Measurements from ENCODE around the gene EPC2.
"Not testable (repeated sequence)": the region's sequence is repeated elsewhere in the genome, so short reads cannot be mapped to it uniquely, and the experiment has no call there.

EPC2 gene

DNA sequence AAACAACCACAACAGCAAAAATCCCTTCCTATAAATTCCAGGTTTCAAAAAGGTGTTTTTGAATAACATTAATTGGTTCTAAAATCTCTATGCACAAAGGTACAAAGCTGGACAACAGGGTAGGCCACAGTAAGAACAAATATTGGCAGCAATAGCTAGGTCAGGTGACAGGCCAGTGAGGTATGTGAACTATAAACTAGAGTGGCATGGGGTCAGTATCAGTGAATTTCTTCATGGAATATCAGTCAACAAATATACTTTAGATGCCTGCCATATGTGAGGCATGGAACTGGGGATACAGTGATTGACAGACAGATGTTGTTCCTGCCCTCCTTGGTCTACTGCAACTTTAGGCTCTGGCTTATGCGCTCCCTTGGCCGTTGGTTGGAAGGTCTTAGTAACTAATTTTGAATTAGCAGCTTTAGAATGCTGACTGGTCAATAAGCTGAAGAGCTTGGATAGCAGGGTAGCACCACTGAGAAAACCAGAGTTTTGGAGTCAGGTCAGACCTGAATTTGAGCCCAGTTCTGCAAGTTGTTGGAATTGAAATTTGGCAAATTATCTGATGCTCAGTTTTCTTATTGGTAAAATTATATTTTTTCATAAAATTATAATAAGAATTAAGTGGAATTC lies 2.3 kb upstream of the EPC2 start:
- no peak for DNase-seq

DNA sequence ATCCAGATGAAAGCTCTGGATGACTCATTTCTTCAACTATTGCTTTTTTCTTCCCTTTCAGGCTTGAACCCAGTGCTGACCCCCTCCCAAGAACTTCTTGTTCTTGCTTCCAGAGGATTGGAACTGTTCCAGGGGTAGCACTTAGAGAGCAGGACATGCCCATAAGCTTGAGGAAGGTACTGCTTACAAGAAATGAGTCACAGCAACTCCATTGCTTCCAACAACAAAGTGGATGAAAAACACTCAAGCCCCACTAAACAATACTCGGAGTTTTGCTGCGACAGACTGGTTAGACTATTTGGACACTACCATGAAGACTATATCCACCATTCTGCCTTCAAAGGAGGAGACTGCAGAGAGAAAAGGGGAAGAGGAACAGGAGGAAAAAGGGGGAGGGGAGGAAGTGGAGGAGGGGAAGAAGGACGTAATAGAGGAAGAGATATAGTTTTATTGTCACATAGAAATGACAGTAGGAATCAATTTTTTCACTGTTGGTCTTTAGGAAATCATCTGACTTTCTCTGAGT lies 1.6 kb upstream of the EPC2 start:
- DNase-seq: no peak

DNA sequence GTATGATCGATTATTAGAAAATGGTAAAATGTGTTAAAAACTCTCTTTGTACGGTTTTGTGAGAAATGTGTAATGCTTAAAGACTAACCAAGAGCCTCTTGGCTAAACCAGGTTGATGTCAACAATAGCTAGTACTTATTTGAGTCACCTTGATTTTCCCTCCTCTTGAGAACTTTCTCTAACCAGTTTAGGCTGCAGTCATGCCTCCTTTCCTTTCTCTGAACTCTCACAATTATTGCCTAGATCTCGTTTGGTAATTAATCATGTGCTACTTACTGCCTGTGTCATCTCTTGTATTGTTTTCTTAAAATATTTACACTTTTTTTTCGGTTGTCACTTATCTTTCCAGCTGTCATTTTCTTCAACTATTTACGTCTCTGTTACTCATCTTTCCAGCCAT lies 1.1 kb upstream of the EPC2 start:
- no peak for DNase-seq

DNA sequence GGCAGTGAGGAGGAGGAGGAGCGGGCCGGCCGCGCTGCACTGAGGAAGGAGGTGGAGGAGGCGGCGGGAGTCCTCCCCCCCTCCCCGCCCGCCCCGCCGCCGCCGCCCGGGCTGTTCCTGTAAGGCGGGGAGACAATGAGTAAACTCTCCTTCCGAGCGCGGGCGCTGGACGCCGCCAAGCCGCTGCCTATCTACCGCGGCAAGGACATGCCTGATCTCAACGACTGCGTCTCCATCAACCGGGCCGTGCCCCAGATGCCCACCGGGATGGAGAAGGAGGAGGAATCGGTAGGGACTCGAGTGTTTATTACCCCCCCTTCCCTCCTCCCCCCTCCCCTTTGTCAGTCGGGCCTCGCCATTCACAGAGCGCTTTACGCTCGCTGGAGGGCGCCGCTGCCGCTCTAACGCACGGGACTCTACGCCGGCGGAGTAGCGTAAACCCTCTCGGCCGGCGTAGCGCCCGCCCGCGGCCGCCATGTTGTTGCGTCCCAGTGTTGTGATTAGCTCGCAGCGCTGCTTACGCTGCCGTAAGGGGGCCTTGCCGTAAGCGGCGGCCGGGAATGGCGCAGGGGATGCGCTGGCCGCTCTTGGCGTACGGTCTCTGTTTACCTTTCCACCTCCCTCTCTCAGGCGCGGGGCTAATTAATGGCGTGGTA lies 460 bp downstream of the EPC2 start:
- peak; percentile 38 for DNase-seq

DNA sequence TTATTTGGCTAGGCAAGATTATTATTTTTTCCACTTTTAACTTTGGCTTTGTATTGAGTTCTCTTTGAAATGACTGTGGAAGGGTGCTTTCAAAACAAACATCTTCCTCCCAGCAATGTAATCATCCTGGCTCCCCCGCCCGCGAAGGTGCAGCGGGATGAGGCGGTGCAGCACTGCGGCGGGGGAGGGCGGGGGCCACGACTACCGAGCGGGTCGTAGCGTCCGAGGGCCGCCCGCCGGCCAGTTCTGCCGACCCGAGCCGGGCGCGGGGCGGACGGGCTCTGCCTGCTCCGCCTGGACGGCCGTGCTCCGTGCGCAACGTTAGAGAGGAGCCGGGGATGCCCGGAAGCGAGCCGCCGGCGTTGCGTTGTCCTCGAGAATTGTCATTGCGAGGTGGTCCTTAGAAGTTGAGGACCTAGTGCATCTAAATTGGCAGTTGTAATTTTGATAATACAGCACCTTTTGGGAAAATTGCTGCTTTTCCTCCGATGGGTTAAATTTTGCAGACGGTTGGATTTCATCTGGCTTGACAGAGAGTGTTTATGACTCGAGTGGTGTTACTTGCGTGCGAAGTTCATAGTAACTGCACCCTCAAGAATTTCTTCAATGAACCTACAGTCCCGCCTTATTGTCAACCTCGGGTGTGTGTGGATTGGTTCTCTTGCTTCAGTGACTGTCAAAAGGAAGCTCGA lies 1.1 kb downstream of the EPC2 start:
- DNase-seq: no peak

DNA sequence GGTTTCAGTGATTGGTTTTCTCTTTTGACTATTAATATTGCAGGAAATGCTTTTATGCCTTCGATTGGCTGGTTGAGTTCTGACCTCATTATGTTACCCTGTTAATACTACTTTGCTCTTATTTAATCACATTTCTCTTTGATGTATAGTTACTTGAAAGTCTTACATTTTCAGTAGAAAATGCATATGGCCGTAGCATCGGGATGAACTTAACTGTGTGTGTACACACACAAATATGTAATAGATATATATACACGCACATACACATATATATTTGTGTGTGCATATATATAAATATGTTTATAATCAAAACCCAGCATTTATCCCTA lies 1.6 kb downstream of the EPC2 start:
- DNase-seq: peak; percentile 19

DNA sequence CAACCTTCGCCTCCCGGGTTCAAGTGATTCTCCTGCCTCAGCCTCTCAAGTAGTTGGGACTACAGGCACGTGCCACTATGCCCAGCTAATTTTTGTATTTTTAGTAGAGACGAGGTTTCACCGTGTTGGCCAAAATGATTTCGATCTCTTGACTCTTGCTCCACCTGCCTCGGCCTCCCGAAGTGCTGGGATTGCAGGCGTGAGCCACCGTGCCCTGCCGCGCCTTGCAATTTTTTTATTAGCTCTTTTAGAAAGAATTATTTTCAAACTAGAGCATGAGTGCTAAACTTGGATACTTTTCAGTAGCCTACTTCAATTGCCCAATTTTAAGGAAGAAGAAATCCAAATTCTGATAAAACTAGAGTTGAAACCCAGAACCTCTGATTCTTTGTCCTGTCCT lies 3.2 kb downstream of the EPC2 start:
- DNase-seq: not testable (repeated sequence)

DNA sequence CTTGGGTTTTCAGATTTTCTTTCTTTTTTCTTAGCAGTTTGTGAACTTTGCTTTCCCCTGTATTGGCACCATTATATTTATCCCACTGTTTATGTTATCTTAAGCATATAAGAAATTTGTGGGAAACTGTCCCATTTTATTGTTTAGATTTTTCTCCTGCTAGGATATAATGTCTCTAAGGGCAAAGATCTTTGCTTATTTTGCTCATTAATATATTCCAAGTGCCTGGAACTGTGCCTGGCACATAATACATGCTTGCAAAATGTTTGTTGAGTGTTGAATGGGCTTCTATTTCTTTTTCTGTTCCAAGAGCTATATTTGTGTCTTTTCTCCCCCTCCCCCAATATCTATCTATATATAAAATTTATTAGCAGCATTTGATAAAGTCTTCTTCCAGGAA lies 5.4 kb downstream of the EPC2 start:
- DNase-seq: no peak

DNA sequence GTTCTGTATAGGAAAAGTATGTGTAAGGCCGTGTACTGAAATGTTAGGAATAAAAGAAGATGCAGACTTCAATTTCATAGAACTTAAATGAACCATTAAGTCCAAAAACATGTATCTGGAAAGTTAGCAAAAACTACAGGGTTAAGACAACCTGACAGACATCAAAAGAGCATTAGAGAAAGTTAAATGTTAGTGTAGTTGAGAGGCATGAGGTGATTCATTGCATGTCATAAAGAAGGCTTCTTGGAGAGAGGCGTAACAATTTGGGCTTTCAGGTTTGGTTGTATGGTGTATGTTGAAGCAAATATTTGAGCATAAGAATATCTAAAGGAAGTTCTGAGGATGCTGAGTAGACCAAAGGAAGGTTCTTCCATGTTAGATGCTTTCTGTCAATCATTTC lies 6.3 kb downstream of the EPC2 start:
- no peak for DNase-seq

DNA sequence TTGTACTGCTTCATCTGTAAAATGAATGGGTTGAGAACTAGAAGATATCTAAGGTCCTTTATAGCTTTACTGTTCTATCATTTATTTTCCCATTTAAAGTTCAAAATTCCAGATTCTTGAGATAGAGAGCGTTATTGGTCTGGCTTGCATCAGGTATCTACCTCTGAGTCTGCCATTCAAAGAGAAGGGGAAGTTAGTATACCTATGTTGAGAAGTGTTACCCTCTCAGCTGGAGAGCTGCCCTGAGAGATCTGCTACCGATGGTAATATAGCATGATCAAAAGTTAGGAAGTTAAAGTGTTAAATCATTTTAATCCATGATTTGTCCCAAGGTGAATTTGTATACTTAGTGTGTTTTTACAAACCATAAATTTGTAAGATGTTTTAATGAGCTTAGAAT lies 7.4 kb downstream of the EPC2 start:
- no peak for DNase-seq

DNA sequence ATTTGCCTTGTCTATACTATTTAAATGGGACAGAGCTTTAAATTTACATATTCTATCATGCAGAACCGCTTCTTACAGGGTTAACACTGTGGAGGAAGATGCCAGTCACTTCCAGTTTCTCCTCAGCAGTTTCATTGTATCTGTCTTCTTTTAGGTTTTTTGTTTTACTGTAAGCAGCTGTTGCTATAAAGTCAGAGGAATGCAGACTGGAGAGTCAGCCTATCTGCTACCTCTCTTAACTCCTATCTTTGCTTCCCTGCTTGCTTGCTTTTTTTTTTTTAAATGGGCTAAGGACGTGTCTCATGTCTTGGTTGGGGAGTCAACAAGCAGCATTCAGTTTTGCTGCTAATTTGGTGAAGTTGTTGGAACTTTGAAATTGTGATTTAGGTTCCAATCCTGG lies 8.9 kb downstream of the EPC2 start:
- DNase-seq: no peak

DNA sequence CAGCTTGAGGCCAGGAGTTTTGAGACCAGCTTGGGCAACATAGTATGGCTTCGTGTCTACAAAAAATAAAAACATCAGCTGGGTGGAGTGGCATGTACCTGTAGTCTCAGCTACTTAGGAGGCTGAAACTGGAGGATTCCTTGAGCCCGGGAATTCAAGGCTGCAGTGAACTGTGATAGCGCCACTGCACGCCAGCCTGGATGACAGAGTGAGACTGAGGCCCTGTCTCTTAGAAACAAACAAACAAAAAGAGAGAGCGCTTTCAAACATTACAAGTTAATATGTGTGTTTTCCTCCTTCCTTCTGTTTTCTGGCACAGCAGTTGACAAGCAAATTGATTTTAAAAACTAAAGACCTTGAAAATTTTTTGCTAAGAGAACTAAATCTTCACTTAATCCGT lies 9.9 kb downstream of the EPC2 start:
- DNase-seq: no peak

DNA sequence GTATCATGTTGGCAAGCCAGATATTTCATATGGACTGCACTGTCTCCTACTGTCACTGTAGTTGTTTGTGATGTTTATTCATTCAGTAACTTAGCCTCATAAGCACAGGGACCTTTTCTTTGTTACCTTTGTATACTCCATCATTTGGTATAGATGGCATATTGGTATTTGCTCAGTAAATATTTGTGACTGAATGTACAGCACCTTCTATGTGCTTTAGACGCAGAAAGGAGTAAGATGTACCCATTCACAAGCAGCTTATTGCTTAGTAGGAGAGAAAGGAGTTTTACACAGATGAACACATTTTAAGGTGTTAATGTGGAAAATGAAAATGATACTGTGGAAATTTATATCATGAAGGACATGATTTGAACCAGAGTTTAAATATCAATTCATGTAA lies 12.0 kb downstream of the EPC2 start:
- no peak for DNase-seq

DNA sequence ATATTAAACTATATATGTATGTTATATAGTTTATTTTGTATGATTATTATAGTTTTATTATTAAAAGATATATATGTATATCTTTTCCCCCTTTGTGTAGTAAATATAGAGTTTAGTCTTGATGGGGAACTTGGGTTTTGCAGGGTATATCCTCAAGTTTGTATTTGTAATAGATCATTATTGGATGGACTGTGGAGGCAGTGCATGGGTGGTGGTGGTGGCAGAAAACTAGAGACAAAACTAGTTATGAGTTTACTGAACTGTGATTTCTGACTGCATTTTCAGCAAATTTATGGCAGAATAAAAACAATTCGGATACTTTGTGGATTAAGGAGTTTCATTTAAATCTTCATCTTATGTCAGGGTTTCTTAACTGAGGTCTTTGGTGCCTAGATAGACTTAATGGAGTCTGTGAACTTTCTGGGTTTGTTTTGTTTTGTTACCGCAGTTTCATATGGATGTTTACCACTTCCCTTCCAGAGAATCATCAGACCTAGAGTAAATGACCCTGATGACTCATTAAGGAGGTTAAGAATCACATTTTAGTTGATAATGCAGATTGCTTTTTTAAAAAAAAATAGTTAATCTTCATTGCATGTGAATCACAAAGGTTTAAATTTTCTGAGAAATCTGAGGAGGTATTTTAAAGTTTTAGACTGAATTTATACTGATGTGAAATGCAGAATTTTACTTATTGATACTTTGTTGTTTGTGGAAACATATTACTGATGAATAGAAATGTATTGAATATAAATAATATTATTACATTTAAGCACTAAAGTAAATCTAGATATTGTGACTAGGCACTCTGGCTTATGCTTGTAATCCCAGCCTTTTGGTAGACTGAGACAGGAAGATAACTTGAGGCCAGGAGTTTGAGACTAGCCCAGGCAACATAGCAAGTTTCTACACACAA lies 14.5 kb downstream of the EPC2 start:
- DNase-seq: no peak

DNA sequence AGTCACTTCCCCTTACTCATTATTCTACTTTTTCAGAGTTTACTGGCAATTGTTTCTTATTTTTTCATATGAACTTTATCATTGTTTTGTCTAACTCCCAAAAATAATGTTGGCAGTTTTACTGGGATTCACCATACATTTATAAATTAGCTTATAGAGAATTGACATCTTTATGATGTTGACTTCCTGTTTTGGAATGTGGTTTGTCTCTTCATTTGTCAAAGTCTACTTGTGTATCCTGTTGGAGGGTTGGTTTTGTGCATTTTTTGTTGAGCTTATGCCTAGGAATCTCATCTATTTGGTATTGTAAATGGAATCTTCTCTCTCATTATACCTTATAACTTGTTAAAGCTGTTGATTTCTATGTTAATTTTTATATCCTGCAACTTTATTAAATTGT lies 16.4 kb downstream of the EPC2 start:
- DNase-seq: no peak

DNA sequence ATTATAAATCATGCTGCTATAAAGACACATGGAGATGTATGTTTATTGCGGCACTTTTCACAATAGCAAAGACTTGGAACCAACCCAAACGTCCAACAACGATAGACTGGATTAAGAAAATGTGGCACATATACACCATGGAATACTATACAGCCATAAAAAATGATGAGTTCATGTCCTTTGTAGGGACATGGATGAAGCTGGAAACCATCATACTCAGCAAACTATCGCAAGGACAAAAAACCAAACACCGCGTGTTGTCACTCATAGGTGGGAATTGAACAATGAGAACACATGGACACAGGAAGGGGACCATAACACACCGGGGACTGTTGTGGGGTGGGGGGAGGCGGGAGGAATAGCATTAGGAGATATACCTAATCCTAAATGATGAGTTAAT lies 17.8 kb downstream of the EPC2 start:
- DNase-seq: not testable (repeated sequence)

DNA sequence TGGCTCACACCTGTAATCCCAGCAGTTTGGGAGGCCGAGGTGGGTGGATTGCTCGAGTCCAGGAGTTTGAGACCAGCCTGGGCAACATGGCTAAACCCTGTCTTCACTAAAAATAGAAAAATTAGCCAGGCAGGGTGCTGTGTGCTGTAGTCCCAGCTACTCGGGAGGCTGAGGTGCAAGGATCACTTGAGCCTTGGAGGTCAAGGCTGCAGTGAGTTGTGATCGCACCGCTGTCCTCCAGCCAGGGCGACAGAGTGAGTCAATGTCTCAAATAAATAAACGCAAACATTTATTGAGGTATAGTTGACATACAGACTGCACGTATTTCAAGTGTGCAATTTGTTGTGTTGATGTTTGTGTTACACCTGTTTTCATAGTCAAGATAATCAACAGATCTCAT lies 19.7 kb downstream of the EPC2 start:
- no peak for DNase-seq

DNA sequence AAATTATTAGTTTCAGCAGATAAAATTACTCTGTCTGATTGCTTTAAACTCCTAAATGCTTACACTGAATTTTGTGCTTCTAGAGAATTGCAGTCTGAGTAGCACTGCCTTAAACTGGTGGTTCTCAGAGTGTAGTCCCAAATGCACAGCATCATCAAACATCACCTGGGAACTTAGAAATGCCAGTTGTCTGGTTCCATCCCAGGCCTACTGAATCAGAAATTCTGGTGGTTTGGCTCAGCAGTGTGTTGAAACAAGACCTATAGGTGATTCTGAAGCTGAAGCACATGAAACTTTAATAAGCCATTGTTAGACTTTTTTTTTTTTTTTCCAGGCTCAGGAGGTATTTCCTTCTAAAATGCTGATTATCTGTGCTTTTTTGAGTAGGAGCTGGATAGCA lies 22.0 kb downstream of the EPC2 start:
- no peak for DNase-seq

DNA sequence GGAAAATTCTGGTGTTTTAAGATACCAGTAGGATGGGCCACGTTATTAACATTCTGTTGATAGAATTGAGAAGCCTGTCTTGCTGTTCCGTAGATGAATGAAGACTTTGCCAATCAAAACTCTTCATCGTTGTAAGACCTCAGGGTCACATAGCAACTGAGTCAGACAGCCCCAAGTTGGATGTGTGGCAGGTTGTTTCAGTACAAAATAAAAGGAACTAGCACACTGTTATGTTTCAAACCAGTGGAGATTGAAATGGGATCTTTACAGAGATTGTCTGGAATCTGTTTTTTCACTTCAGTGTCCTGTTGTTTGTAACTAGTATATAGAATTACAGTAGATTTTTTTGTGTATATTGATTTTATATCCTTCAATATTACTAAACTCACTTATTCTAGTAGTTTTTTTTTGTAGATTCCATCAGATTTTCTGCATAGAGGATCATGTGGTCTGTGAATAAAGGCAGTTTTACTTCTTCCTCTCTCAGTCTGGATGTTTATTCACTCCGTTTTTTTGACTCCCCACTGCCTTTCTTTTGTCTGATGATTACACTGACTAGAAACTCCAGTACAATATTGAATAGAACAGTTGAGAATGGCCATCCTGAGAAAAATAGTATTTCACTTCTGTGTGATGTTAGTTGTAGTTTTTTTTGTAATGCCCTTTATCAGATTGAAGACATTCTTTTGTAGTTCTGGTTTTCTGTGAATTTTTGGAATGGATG lies 22.7 kb downstream of the EPC2 start:
- DNase-seq: no peak

DNA sequence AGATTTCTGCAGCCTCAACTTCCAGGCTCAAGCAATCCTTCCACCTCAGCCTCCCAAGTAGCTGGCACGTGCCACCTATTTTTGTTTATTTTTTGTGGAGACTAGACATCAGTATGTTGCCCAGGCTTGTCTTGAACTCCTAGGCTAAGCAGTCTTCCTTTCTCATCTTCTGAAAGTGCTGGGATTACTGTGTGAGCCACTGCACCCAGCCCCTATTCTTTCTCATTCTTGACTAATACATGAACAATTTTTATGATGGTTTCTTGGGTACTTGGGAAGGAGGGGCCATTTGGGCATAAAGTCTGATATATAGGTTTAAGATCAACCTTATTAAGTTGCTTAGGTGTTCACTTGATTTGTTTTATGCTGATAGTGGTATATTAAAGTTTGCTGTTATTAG lies 26.2 kb downstream of the EPC2 start:
- DNase-seq: no peak

DNA sequence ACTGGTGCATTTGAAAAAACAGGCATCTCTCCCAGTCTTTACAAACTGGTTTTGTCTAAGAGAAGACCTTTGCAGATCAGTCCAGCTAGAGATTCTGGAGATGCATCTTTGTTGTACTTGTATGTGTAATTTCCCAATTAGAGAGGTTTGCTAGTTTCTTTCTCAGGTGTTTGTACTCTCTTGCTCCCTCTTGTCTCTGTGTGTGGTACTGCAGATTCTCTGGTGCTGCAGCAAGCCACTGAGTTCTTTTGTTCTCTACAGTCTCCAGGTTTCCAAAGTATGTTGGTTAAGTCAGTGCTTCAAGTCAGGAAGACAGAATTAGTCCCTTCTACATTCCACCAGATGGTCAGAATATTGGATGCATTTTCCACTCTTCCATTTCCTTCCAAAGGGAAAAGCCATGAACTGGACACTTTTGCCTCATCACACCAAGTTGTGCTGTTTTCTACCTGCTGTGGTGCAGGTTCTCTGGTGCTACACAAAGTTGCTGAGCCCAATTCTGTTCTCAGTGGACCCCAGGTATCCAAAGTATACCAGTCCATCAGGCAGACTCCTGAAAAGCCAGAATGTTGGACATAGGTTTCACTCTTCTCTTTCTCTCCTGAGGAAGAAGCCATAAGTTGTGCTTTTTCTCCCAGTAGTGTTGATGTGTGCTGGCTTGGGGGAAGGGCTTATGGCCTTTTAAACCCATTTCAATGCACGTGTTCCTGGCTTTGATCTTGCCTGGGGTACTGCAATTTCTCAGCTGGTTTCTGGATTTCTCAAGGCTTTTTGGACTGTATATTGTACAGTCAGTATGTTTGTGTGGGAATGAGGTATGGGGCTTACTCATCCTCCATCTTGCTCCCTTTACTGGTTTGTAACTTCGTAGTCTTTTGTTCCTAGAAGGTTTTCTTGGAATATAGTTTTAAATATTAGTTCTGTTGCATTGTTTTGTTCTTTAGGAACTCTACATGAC lies 29.8 kb downstream of the EPC2 start:
- DNase-seq: no peak

DNA sequence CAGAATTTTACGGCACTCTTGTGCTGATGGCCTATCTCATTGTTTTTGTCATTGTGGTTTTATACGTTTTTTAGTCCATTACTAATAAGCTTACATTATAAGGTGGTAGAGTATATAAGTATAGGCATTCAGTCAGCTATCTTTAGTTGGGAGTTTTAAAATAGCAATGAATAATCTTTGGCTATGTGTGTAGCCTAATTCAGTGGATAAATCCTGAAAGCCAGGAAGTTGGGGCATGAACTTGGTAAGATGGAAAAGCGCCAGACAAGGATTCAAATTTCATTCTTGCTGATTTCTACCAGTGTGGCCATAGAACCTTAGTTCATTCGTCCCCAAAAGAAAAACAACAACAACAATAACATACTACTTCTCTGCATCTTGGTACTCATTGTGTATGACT lies 31.2 kb downstream of the EPC2 start:
- DNase-seq: no peak
